Hepatocyte (in vitro differentiated cells): ENCODE data around the gene CITED1. TPM values are rescaled to one million over a fixed set of nuclear protein-coding genes. Genes with fewer than 3 reads are reported as not detected.
A peak's percentile ranks its signal among the peaks of the same experiment; 100 is the strongest.

Source experiments
- DNase-seq: peaks from one replicate; pipeline ENCODE4 v3.0.0-alpha.2; 2016; ENCODE audit warnings: low spot score
- H2AFZ ChIP-seq: fragments of 200-600 bp; sonication (generic); 2 replicates; pipeline ENCODE4 v1.6.0; 2016; ENCODE audit warnings: antibody characterized with exemption, mild to moderate bottlenecking
- H3K27ac ChIP-seq: fragments of 200-600 bp; sonication (generic); 2 replicates; pipeline ENCODE4 v1.5.1; 2016; ENCODE audit warnings: mild to moderate bottlenecking
- H3K27me3 ChIP-seq: fragments of 200-600 bp; sonication (generic); 2 replicates; pipeline ENCODE4 v1.6.1; 2016
- H3K36me3 ChIP-seq: fragments of 200-600 bp; sonication (generic); replicated peaks from 2 replicates; pipeline ENCODE4 v1.5.1; 2016; ENCODE audit warnings: low read depth; ENCODE audit not compliant: insufficient read depth
- H3K4me1 ChIP-seq: fragments of 200-600 bp; sonication (generic); 2 replicates; pipeline ENCODE4 v1.5.1; 2016; ENCODE audit warnings: mild to moderate bottlenecking, moderate library complexity; ENCODE audit not compliant: insufficient read depth
- H3K4me2 ChIP-seq: fragments of 200-600 bp; sonication (generic); 2 replicates; pipeline ENCODE4 v1.6.0; 2016
- H3K4me3 ChIP-seq: fragments of 200-600 bp; sonication (generic); 2 replicates; pipeline ENCODE4 v1.5.1; 2016; ENCODE audit warnings: mild to moderate bottlenecking
- H3K79me2 ChIP-seq: fragments of 200-600 bp; sonication (generic); 2 replicates; pipeline ENCODE4 v1.6.0; 2017; ENCODE audit warnings: mild to moderate bottlenecking
- H3K9me2 ChIP-seq: fragments of 200-600 bp; sonication (generic); replicated peaks from 2 replicates; pipeline ENCODE4 v1.6.0; 2017; ENCODE audit warnings: mild to moderate bottlenecking; ENCODE audit not compliant: insufficient read depth
- H3K9me3 ChIP-seq: fragments of 200-600 bp; sonication (generic); 2 replicates; pipeline ENCODE4 v1.5.1; 2016; ENCODE audit warnings: low read depth, mild to moderate bottlenecking
- H4K20me1 ChIP-seq: fragments of 200-600 bp; sonication (generic); 2 replicates; pipeline ENCODE4 v1.6.0; 2016; ENCODE audit warnings: mild to moderate bottlenecking; ENCODE audit not compliant: insufficient read depth, poor library complexity, severe bottlenecking
- EZH2 ChIP-seq: fragments of 200-600 bp; sonication (generic); IDR thresholded peaks from 2 replicates; pipeline ENCODE4 v1.6.1; 2016; ENCODE audit warnings: antibody characterized with exemption, mild to moderate bottlenecking, borderline replicate concordance
- EZH2phosphoT487 ChIP-seq: fragments of 200-600 bp; sonication (generic); IDR thresholded peaks from one replicate; pipeline ENCODE4 v1.6.1; 2018; ENCODE audit warnings: antibody characterized with exemption, mild to moderate bottlenecking, low read depth, moderate library complexity; ENCODE audit not compliant: unreplicated experiment, severe bottlenecking
- WGBS: methylation state at CpG from one replicate; pipeline ENCODE4 v1.1.6; 2016; ENCODE audit warnings: low lambda C conversion rate; ENCODE audit errors: missing lambda C conversion rate; 5-methylcytosine and 5-hydroxymethylcytosine counted together
- polyA plus RNA-seq: library from polyadenylated mRNA; unstranded; fragments of >200 nt; fragmentation: Nextera tagmentation; extraction: Ambion mirVana; gene quantifications from 2 replicates; pipeline ENCODE4 v1.2.1, GENCODE V29; 2016
- total RNA-seq: library from RNA; depleted of rRNA; stranded (reverse); fragments of >200 nt; gene quantifications from 2 replicates; pipeline ENCODE4 v1.2.3, GENCODE V29; 2014
- TF ChIP-seq, protein P1 (sequence below): fragments of 200-600 bp; sonication (generic); IDR thresholded peaks from 2 replicates; pipeline ENCODE4 v1.5.1; 2016; ENCODE audit warnings: antibody characterized with exemption, mild to moderate bottlenecking; ENCODE audit not compliant: poor library complexity

The CITED1 gene
- total and polyA plus RNA-seq, 2 experiments from 2014 or later = 2.9 TPM; not detected in 1

GRCh38 chrX:72307646-72308051 lies 1.9 kb upstream of the CITED1 start:
- Histone ChIP-seq H3K9me3 (no peaks in the 10 kb centered on the region), H3K4me3 (no peak overlapping the region), H3K9me2 (no peaks in the 10 kb centered on the region), H3K4me2 (peak overlapping the region; percentile 88), H3K79me2 (no peaks in the 10 kb centered on the region), H3K36me3 (no peaks in the 10 kb centered on the region), H3K27ac (no peak overlapping the region), H4K20me1 (no peaks in the 10 kb centered on the region), H3K27me3 (peaks cover 43% of the 10 kb centered on the region), H3K4me1 (peaks cover 12% of the 10 kb centered on the region), H2AFZ (no peak overlapping the region)
- no peak for DNase-seq
- WGBS = 43% methylated on average over 17 of the region's 17 CpGs
- no peak for TF ChIP-seq EZH2
- TF ChIP-seq, protein P1, sequence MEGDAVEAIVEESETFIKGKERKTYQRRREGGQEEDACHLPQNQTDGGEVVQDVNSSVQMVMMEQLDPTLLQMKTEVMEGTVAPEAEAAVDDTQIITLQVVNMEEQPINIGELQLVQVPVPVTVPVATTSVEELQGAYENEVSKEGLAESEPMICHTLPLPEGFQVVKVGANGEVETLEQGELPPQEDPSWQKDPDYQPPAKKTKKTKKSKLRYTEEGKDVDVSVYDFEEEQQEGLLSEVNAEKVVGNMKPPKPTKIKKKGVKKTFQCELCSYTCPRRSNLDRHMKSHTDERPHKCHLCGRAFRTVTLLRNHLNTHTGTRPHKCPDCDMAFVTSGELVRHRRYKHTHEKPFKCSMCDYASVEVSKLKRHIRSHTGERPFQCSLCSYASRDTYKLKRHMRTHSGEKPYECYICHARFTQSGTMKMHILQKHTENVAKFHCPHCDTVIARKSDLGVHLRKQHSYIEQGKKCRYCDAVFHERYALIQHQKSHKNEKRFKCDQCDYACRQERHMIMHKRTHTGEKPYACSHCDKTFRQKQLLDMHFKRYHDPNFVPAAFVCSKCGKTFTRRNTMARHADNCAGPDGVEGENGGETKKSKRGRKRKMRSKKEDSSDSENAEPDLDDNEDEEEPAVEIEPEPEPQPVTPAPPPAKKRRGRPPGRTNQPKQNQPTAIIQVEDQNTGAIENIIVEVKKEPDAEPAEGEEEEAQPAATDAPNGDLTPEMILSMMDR = no peak
- no peak for TF ChIP-seq EZH2phosphoT487

DNA sequence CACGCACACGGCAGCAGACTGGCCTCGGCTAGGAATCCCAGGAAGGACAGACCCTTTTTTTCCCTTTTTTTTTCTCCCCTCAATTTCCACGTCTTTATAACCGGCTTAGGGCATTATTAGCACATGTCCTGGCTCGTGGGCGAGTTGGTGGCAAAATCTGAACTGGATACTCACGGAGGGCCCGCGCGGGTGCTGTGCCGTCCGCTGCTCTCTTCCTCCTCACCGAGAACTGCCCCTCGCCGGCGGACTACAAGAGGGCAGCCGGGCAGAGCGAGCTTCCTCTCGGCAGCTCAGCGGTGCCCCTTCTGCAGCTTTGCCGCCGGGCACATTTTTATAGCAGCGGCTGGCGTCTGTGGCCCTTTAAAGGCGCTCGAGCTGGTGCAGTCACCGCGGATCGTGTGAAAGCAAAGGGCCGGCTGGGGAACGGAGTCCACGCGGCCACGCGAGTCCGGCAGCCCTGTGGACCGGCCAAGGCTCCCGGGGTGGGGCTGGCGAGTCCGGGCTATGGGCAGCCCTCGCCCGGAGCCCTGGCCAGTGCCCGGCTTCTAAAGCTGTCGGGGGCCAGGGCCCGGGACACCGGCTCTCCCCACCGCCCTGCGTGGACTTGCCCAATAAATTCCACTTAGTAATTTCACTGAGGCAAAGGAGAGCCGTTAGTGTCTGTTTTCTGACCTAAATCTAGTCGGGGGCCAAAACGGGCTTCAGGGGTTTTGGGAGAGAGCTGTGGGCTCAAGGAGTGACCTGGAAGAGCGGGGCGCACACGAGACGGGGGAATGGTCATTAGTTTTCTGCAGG lies 1.3 kb upstream of the CITED1 start:
- peak overlapping the region; percentile 46 for H2AFZ ChIP-seq
- H3K9me2 ChIP-seq = no peaks in the 10 kb centered on the region
- H3K9me3 ChIP-seq = no peaks in the 10 kb centered on the region
- WGBS = 37% methylated on average over 48 of the region's 56 CpGs
- H3K27ac ChIP-seq = no peak overlapping the region
- TF ChIP-seq EZH2 = no peak
- TF ChIP-seq, protein P1 = no peak
- no peak for TF ChIP-seq EZH2phosphoT487
- peaks cover 45% of the 10 kb centered on the region for H3K27me3 ChIP-seq
- peaks cover 12% of the 10 kb centered on the region for H3K4me1 ChIP-seq
- no peaks in the 10 kb centered on the region for H3K36me3 ChIP-seq
- peak; percentile 48 for DNase-seq
- no peaks in the 10 kb centered on the region for H3K79me2 ChIP-seq
- H3K4me2 ChIP-seq = peak overlapping the region; percentile 88
- no peaks in the 10 kb centered on the region for H4K20me1 ChIP-seq
- H3K4me3 ChIP-seq = peak overlapping the region; percentile 36

DNA sequence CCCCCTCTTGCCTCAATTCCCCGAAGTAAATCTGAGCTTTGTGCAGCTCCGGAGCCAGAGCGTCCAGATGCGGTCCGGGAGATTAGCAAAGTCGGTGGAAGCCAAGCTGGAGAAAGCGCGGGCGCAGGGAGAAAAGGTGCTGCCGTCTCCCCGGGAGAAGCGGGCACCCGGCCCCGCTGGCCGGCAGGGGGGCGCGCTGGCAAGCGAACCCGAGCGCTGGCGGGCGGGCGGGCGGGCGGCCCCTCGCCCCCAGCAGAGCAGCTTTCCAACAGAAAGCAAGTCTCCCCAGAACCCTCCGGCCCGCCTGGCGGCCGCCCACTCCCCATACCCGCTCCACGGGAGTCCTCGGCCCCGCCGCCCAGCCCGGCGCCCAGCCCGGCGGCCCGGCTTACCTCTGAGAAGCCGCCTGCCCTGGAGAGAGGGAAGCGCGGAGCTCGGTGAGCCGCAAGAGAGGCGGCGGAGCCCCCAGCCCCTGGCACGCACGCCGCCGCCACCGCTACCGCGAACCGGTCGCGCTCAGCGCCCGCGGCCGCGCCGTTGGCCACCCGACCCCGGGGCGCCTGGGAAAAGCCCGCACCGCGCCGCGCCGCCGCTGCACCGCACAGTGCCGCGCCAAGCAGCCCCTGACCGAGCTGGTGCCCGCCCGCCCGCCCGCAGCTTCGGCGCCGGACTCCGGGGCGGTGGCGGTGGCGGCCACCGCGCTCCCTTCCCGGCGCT lies 529 bp upstream of the CITED1 start:
- Histone ChIP-seq H3K27ac (no peak overlapping the region), H3K36me3 (no peaks in the 10 kb centered on the region), H2AFZ (no peak overlapping the region), H3K4me3 (peak overlapping the region; percentile 36), H3K27me3 (peaks cover 45% of the 10 kb centered on the region), H3K4me2 (peak overlapping the region; percentile 88), H4K20me1 (no peaks in the 10 kb centered on the region), H3K9me2 (no peaks in the 10 kb centered on the region), H3K4me1 (peaks cover 12% of the 10 kb centered on the region), H3K79me2 (no peaks in the 10 kb centered on the region), H3K9me3 (no peaks in the 10 kb centered on the region)
- WGBS = 52% methylated on average over 16 of the region's 92 CpGs
- TF ChIP-seq, protein P1 = no peak
- TF ChIP-seq EZH2phosphoT487 (no peak), EZH2 (no peak)
- no peak for DNase-seq
